HG03571 (cell line): ENCODE results near the gene BMP4.

Experiments
- ATAC-seq: cut with Tn5 transposase; IDR thresholded peaks from one replicate; pipeline ENCODE4 v1.9.1; 2021; ENCODE audit not compliant: unreplicated experiment

BMP4 gene

GRCh38 chr14:53946404-53947093 is 10.1 kb downstream of the BMP4 start:
- no peak for ATAC-seq

- ATAC-seq = no peak
Measured at GRCh38 chr14:53946071-53946403, 10.6 kb downstream of the BMP4 start.

GRCh38 chr14:53943751-53944083 is 12.9 kb downstream of the BMP4 start:
- no peak for ATAC-seq

GRCh38 chr14:53942970-53943750 is 13.5 kb downstream of the BMP4 start:
- no peak for ATAC-seq

GRCh38 chr14:53938136-53938837 is 18.3 kb downstream of the BMP4 start:
- ATAC-seq = no peak

- ATAC-seq = no peak
Measured at GRCh38 chr14:53934778-53935414, 21.7 kb downstream of the BMP4 start.

GRCh38 chr14:53932966-53933365 is 23.7 kb downstream of the BMP4 start:
- ATAC-seq = no peak

- no peak for ATAC-seq
Measured at GRCh38 chr14:53929871-53930715, 26.5 kb downstream of the BMP4 start.

GRCh38 chr14:53927171-53927570 is 29.5 kb downstream of the BMP4 start:
- no peak for ATAC-seq

- ATAC-seq = no peak
Measured at GRCh38 chr14:53925201-53925766, 31.3 kb downstream of the BMP4 start.

- ATAC-seq = no peak
Measured at GRCh38 chr14:53924753-53925152, 31.9 kb downstream of the BMP4 start.

- no peak for ATAC-seq
Measured at GRCh38 chr14:53921027-53921426, 35.6 kb downstream of the BMP4 start.

GRCh38 chr14:53916239-53916638 is 40.4 kb downstream of the BMP4 start:
- no peak for ATAC-seq

- ATAC-seq = no peak
Measured at GRCh38 chr14:53915364-53916014, 41.1 kb downstream of the BMP4 start.

GRCh38 chr14:53912021-53912420 is 44.6 kb downstream of the BMP4 start:
- ATAC-seq = no peak

- no peak for ATAC-seq
Measured at GRCh38 chr14:53908416-53908815, 48.2 kb downstream of the BMP4 start.

- ATAC-seq = no peak
Measured at GRCh38 chr14:53902307-53902706, 54.3 kb downstream of the BMP4 start.

GRCh38 chr14:53900499-53900898 is 56.1 kb downstream of the BMP4 start:
- ATAC-seq = no peak
